LHCN-M2 (cell line): ENCODE measurements around the gene KLHDC9. TPM values are rescaled to one million over a fixed set of nuclear protein-coding genes. Genes with fewer than 3 reads are reported as not detected.

Experiments used
- DNase-seq: peaks from one replicate; pipeline ENCODE4 v3.0.0-alpha.2; 2012; ENCODE audit warnings: low read depth
- total RNA-seq: library from RNA; depleted of rRNA; stranded (reverse); fragments of >200 nt; gene quantifications from 2 replicates; pipeline ENCODE4 v1.2.3, GENCODE V29; 2014; rRNA removed

The KLHDC9 gene
- total RNA-seq, 1 experiment from 2014 or later = 0.29 TPM

- DNase-seq = no peak
These were observed 32.1 kb downstream of the KLHDC9 start for GRCh38 chr1:161130266-161130665.

DNA sequence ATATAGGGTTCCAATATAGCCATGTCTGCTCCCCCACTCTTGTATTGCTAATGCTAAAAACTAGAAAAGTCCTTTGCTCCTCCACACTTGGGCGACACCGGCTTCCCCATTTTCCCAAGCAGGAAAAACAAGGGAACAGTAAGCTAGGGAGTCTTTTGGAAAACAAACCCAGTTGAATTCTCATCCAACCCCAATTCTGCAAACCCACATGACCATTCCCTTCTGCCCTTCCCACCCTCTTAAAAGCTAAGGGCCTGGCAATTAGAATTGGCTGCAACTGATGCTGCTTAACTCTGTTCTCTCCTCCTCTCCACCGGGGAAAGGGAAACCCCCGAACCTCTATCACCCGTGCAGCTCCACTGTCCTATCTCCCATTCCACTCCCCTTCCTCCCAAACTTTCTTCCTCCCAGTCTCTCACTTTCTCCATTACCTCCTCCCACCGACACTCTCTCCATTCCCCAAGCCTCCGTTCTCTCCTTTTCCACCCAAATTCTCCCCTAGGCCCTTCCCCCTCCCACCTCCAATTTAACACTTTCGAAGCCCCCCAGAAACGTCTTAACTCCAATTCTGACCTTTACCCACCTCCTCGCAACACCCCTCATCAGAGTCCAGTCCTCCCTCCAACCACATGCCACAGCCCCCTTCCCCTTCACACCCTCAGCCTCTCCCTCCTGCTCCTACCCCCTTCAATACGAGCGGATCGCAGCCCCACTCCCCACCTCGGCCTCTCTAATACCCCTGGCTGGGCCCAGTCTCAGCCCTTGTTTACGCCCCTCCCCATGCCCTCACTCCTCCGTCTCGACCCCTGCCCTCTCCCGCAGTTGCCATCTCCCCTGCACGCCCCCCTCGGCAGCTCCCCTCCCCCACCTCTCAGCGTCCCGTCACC lies 33.6 kb downstream of the KLHDC9 start:
- DNase-seq = peak; percentile 35

- DNase-seq = peak; percentile 97
These were observed 34.5 kb downstream of the KLHDC9 start, which contains the start of gene DEDD for GRCh38 chr1:161132410-161133219. TSS of gene DEDD (minus strand) at chr1:161132667. CDS start at chr1:161124462, 8,205 bp downstream.

DNA sequence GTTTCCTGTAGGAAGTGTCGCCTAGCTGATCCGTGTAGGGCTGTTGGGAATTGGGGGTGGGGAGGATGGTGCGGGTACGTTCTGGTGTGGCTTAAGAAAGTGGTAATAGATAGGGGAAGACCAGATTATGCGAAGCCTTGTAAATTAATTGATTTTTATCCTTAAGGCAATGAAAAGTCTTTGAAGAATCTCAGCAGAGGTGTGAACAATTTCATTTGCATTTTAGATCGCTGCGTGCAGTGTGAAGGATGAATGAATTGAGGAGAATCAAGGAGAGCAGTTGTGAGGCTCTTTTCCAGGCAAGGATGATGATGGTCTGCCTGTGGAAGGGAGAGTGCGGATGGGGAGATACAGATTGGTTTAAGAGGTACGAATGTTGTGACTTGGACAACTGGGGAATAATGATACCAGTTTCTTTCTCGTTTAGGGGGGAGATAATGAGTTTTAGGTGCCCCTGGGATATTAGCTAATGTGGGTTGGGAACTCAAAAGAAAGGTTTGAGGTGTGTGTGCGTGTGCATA lies 35.1 kb downstream of the KLHDC9 start:
- peak; percentile 8 for DNase-seq

DNA sequence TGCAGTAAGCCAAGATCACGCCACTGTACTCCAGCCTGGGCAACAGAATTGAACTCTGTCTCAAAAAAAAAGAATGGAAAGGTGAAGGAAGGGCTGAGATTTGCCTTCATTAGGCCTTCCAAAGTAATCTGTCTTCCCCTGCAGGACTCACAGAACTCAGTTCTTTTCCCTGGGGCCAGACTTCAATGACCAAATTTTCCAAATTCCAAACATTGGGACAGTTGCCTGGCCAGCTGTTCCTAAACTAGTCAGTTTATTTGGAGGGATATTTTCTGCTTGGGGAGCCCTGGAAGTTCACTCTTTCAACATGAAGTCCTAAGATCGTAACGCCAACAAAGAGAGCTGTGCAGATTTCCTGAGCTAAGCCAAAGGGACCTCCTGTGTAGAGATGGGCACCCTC lies 39.7 kb downstream of the KLHDC9 start:
- DNase-seq = no peak

DNA sequence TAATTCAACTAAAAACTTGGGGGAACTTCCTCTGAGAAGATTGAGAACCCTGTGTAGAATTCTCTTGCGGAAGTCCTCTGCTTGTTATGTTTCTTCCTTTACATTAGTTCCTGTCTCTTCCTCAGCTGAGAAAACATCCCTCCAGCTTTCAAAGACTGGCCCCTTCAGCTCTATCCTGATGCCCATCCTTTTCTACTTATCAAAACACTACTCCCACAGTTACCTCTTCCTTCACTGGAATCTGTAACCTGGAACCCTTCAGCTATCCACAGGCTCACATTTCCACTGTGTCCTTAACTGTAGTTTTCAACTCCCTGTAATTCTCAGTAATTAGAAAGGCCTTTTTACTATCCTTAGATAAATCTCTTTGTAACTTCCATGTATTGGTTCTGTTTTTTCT lies 40.3 kb downstream of the KLHDC9 start:
- DNase-seq = no peak

DNA sequence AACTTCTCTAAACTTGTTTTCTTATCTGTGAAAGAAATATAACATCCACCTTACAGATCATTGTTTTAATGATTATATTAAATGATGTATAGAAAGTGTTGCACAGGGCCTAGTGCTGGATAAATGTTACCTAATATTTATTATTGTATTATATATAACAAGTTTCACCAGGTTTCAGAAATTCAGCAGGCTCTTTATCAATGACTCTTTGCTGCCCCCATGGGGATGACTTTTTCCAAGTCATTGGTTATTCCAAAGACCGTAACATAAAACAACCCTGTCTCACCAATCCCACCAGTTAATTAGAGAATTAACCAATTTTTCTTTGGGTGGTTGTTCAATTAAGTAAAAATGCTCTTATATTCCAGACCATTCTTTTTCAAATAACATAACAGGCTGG lies 41.6 kb downstream of the KLHDC9 start:
- DNase-seq = peak; percentile 47

DNA sequence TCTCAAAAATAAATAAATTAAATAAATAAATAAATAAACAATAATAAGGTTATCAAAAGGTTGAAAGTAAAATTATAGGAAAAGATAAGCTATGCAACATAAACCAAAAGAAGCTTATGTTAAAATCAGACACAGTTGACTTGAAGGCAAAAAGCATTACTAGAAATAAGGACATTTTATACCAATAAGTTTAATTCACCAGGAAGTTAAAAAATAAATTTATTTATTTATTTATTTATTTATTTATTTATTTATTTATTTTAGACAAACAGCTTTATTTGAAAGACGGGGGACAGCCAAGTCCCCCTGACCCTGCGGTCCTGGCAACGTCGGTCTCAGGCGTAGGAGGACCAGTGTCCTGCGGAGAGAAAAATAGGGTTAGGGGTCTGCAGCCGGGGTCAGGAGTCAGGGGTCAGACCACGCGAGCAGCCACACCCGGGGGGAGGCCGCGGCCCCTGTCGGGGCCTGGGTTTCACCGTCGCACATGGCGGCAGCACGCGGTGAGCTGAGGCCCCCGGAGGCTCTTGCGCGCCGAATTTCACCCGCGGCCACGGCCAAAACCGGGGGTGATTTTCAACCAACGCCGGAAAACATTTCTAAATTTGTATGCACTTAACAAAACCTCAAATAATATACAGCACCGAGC lies 42.7 kb downstream of the KLHDC9 start:
- DNase-seq = no peak

DNA sequence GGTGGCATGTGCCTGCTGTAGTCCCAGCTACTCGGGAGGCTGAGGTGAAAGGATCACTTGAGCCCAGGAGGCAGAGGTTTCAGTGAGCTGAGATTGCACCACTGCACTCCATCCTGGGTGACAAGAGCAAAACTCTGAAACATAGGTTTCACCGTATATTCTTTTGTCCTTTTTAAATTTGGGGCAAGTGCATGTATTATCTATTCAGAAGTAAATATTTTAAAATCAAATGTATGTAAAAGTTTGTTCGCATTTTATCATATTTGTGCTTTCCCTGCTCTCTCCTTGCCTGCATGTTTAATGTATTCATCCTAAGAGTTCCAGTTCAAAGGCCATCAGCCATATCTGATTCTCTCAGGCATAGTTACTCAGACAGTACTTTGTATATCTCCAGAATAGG lies 47.7 kb downstream of the KLHDC9 start:
- DNase-seq = no peak

Other genes starting within 250 kb of the KLHDC9 start
- not detected in 2 replicates for gene CD244, start 235.5 kb upstream of the KLHDC9 start, total RNA-seq
- not detected in 2 replicates for gene ITLN1, start 213.2 kb upstream of the KLHDC9 start, total RNA-seq
- not detected in 2 replicates for gene ITLN2, start 143.6 kb upstream of the KLHDC9 start, total RNA-seq
- 1.4 and 2.6 TPM in 2 replicates for gene F11R, start 77.2 kb upstream of the KLHDC9 start, total RNA-seq
- 14.7 and 27.3 TPM in 2 replicates for gene TSTD1, start 59.4 kb upstream of the KLHDC9 start, total RNA-seq
- gene USF1, start 52.4 kb upstream of the KLHDC9 start, total RNA-seq = 76.0 and 83.2 TPM in 2 replicates
- gene ARHGAP30, start 28.5 kb upstream of the KLHDC9 start, total RNA-seq = not detected in 2 replicates
- gene NECTIN4, start 8.8 kb upstream of the KLHDC9 start, total RNA-seq = 0.26 TPM in 1 of 2 replicates, not detected in the other
- gene PFDN2, start 19.7 kb downstream of the KLHDC9 start, total RNA-seq = 58.6 and 87.5 TPM in 2 replicates
- gene NIT1, start 19.7 kb downstream of the KLHDC9 start, total RNA-seq = 25.6 and 28.4 TPM in 2 replicates
- 27.7 and 29.6 TPM in 2 replicates for gene DEDD, start 34.3 kb downstream of the KLHDC9 start, total RNA-seq
- gene UFC1, start 55.6 kb downstream of the KLHDC9 start, total RNA-seq = 50.0 and 90.6 TPM in 2 replicates
- gene USP21, start 61.1 kb downstream of the KLHDC9 start, total RNA-seq = 9.1 and 15.3 TPM in 2 replicates
- gene PPOX, start 68.1 kb downstream of the KLHDC9 start, total RNA-seq = 15.3 and 17.8 TPM in 2 replicates
- gene B4GALT3, start 79.1 kb downstream of the KLHDC9 start, total RNA-seq = 40.4 and 42.6 TPM in 2 replicates
- 5.0 and 5.4 TPM in 2 replicates for gene ADAMTS4, start 100.7 kb downstream of the KLHDC9 start, total RNA-seq
- gene NDUFS2, start 104.0 kb downstream of the KLHDC9 start, total RNA-seq = 115 and 133 TPM in 2 replicates
- gene FCER1G, start 116.9 kb downstream of the KLHDC9 start, total RNA-seq = 0.86 and 1.2 TPM in 2 replicates
- not detected in 2 replicates for gene APOA2, start 125.3 kb downstream of the KLHDC9 start, total RNA-seq
- gene TOMM40L, start 127.7 kb downstream of the KLHDC9 start, total RNA-seq = 9.8 and 12.6 TPM in 2 replicates
- gene NR1I3, start 139.8 kb downstream of the KLHDC9 start, total RNA-seq = not detected in 2 replicates
- gene PCP4L1, start 160.4 kb downstream of the KLHDC9 start, total RNA-seq = 0.17 TPM in 1 of 2 replicates, not detected in the other
- 10.7 TPM in 2 replicates for gene MPZ, start 211.6 kb downstream of the KLHDC9 start, total RNA-seq
- 32.8 and 34.1 TPM in 2 replicates for gene SDHC, start 216.0 kb downstream of the KLHDC9 start, total RNA-seq